Muscle of leg (tissue), 11 donors: ENCODE measurements around the gene MPHOSPH9. TPM values are rescaled to one million over a fixed set of nuclear protein-coding genes. Genes with fewer than 3 reads are reported as not detected.
"Not testable (repeated sequence)": the region's sequence is repeated elsewhere in the genome, so short reads cannot be mapped to it uniquely, and the experiment has no call there.

Source experiments
- DNase-seq: peaks from one replicate; pipeline ENCODE4 v3.0.0; 2013
- H3K27ac ChIP-seq: one replicate; pipeline ENCODE4 v1.5.1; 2013; ENCODE audit warnings: mild to moderate bottlenecking, low read length, control low read depth
- H3K27me3 ChIP-seq: one replicate; pipeline ENCODE4 v1.6.1; 2013; ENCODE audit warnings: low read length; ENCODE audit not compliant: control insufficient read depth, insufficient read depth
- H3K36me3 ChIP-seq: one replicate; pipeline ENCODE4 v1.6.1; 2013; ENCODE audit warnings: low read length; ENCODE audit not compliant: control insufficient read depth, insufficient read depth
- H3K4me1 ChIP-seq: one replicate; pipeline ENCODE4 v1.6.1; 2013; ENCODE audit warnings: low read length; ENCODE audit not compliant: control insufficient read depth, insufficient read depth
- H3K4me3 ChIP-seq: one replicate; pipeline ENCODE4 v1.5.1; 2013; ENCODE audit warnings: low read length, control low read depth
- H3K9me3 ChIP-seq: replicated peaks from 2 replicates; pipeline ENCODE4 v1.6.1; 2013; ENCODE audit warnings: low read depth, low read length; ENCODE audit not compliant: control insufficient read depth
- WGBS: methylation state at CpG from one replicate; pipeline ENCODE4 v1.1.5; 2013; ENCODE audit warnings: missing lambda C conversion rate; ENCODE audit not compliant: insufficient coverage; 5-methylcytosine and 5-hydroxymethylcytosine counted together
- polyA plus RNA-seq, 8 donors: library from polyadenylated mRNA; unstranded; fragments of 120-200 nt; gene quantifications; one replicate each; pipeline versions ENCODE4 v1.2.1 to v1.2.3, GENCODE V29; 2013; ENCODE audit warnings: inconsistent platforms in 1 of 8, low replicate concordance in 1 of 8; ENCODE audit not compliant: insufficient read length in 8 of 8, insufficient read depth in 1 of 8
- total RNA-seq: library from RNA; stranded (reverse); fragments of 120-200 nt; gene quantifications from one replicate; pipeline ENCODE4 v1.2.4, GENCODE V29; 2013

The MPHOSPH9 gene
- total and polyA plus RNA-seq, 9 donors, result 14.6 to 37.5 (median 18.5) TPM

DNA sequence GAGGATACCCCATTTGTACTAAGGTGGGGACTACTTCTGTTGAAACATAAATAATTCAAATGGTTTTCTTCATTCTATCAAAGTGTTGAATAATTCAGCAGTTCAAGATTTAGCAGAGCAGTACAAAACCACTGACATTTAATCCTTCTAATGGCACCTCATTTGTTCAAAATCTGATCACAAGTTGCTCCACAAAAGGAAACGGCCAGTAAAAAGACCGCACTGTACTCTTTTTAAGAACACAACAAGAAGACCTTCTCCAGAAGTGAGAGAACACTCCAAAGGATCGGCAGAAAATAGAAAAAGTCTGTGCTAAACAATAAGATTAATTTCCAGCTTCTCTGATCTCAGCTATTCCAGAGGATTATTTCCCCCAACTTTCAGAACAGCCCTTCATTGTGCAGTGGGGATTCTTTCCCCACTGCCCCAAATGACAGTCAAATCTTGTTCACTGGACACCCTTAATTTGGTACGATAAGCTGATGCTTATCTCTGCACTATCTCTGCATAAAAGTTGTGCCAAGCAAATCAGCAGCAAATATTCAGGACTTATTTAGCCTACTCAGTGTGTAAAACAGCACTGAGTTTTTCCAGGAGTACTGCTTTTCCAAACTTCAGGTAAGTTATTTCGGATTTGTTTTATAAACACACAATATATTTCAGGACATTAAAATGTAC is 5.2 kb downstream of the MPHOSPH9 start:
- Histone ChIP-seq H3K27ac (no peak overlapping the region), H3K36me3 (peaks cover 10% of the 10 kb centered on the region), H3K27me3 (no peaks in the 10 kb centered on the region), H3K4me3 (no peak overlapping the region), H3K9me3 (no peaks in the 10 kb centered on the region), H3K4me1 (peaks cover 9% of the 10 kb centered on the region)
- no peak for DNase-seq
- WGBS, result 100% methylated on average over 1 of the region's 5 CpGs

DNA sequence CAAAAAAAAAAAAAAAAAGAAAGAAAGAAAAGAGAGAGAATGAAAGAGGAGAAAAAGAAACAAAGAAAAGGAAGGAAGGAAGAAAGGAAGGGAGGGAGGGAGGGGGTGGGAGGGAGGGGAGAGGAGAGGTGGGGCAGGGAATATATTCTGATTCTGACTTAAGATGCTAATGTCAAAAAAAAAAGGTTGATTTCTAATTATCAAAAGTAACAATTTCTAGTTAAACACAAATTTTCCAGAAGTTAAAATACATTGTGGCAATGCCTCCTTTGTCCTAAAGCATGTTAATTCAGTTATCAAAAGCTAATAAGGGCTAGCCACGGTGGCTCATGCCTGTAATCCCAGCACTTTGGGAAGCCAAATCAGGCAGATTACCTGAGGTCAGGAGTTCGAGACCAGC is 7.5 kb downstream of the MPHOSPH9 start:
- Histone ChIP-seq H3K9me3 (no peaks in the 10 kb centered on the region), H3K27ac (no peak overlapping the region), H3K36me3 (peaks cover 21% of the 10 kb centered on the region), H3K4me1 (no peaks in the 10 kb centered on the region), H3K4me3 (no peak overlapping the region), H3K27me3 (no peaks in the 10 kb centered on the region)
- 100% methylated on average over 1 of the region's 2 CpGs for WGBS
- no peak for DNase-seq

DNA sequence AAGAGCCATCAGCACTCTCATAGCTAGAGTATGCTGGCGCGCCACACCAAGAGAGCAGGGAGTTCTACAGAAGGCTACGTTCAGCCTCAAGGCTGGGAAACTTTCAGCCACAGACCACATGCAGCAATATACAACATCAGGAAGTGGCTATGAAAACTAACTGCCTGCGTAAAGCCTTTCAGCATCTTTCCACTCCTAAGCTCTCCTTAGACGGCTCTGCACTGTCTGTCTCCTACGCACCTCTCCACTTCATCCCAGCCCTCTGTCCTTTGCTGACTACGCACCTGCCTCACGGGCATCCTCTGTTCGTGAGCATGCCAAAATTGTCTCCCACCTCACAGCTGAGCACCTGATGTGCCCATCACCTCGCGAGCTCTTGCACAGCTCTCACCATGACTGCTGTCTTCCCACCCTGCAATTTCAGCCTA is 9.7 kb downstream of the MPHOSPH9 start:
- Histone ChIP-seq H3K4me1 (no peaks in the 10 kb centered on the region), H3K4me3 (no peak overlapping the region), H3K9me3 (no peaks in the 10 kb centered on the region), H3K27ac (no peak overlapping the region), H3K27me3 (no peaks in the 10 kb centered on the region), H3K36me3 (peaks cover 33% of the 10 kb centered on the region)
- 90% methylated on average over 9 of the region's 11 CpGs for WGBS
- DNase-seq, result no peak

DNA sequence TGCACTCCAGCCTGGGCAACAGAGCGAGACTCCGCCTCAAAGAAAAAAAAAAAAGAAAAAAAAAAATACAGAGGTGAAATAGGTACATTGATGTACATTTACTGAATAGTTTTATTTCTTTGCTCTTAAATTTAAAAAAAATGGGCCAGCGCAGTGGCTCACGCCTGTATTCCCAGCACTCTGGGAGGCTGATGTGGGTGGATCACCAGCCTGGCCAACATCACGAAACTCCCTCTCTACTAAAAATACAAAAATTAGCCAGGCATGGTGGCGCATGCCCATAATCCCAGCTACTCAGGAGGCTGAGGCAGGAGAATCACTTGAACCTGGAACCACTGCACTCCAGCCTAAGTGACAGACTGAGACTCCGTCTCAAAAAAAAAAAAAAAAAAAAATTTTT is 25.1 kb downstream of the MPHOSPH9 start:
- H3K4me1 ChIP-seq, H3K27me3 ChIP-seq, H3K27ac ChIP-seq, DNase-seq, H3K9me3 ChIP-seq, H3K4me3 ChIP-seq: not testable (repeated sequence)
- WGBS, result 100% methylated on average over 2 of the region's 7 CpGs
- peaks cover 44% of the 10 kb centered on the region for H3K36me3 ChIP-seq

- not testable (repeated sequence) for DNase-seq, H3K27me3 ChIP-seq, H3K4me3 ChIP-seq, H3K9me3 ChIP-seq, H3K27ac ChIP-seq, H3K4me1 ChIP-seq
- no CpG with 5 or more reads among the region's 3 CpGs for WGBS
- H3K36me3 ChIP-seq, result peaks cover 42% of the 10 kb centered on the region
These were observed 26.1 kb downstream of the MPHOSPH9 start for GRCh38 chr12:123206794-123207193.

DNA sequence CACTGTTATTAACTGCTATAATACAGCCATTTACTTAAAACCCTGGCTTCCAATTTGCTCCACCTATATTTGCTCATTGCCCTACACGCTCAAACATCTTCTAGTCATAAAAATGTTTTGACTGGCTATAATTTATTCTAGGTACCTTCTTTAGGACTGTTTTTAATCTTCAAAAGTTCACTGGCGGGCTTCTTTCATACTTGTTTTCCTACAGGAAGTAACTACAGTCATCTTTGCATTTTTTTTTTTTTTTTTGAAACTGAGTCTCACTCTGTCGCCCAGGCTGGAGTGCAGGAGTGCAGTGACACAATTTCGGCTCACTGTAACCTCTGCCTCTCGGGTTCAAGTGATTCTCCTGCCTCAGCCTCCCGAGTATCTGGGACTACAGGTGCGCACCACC is 32.5 kb downstream of the MPHOSPH9 start:
- DNase-seq, result no peak
- no peaks in the 10 kb centered on the region for H3K27me3 ChIP-seq
- WGBS, result 80% methylated on average over 1 of the region's 7 CpGs
- no peaks in the 10 kb centered on the region for H3K4me1 ChIP-seq
- H3K9me3 ChIP-seq, result no peaks in the 10 kb centered on the region
- peaks cover 29% of the 10 kb centered on the region for H3K36me3 ChIP-seq
- H3K27ac ChIP-seq, result no peak overlapping the region
- H3K4me3 ChIP-seq, result no peak overlapping the region

GRCh38 chr12:123199936-123200335 is 33.0 kb downstream of the MPHOSPH9 start:
- no peaks in the 10 kb centered on the region for H3K4me1 ChIP-seq
- no peak overlapping the region for H3K4me3 ChIP-seq
- H3K27me3 ChIP-seq, result no peaks in the 10 kb centered on the region
- no peak overlapping the region for H3K27ac ChIP-seq
- H3K9me3 ChIP-seq, result no peaks in the 10 kb centered on the region
- H3K36me3 ChIP-seq, result peaks cover 25% of the 10 kb centered on the region
- DNase-seq, result peak; percentile 15
- no CpG with 5 or more reads among the region's 3 CpGs for WGBS

DNA sequence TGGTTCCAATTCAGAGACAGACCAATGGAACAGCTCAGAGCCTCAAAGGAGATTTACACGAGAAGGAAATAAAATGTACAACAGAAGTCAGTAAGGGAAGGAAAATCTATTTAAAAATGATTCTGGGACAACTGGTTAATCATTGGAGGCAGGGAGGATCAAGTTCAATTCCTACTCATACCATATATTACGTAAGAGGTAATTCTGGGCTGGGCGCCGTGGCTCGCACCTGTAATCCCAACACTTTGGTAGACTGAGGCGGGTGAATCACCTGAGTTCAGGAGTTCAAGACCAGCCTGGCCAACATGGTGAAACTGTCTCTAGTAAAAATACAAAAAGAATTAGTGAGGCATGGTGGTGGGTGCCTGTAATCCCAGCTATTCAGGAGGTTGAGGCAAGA is 45.3 kb downstream of the MPHOSPH9 start:
- no peak for DNase-seq

GRCh38 chr12:123180171-123180570 is 52.8 kb downstream of the MPHOSPH9 start:
- no peak for DNase-seq
- Histone ChIP-seq H3K36me3 (peaks cover 30% of the 10 kb centered on the region), H3K4me1 (no peaks in the 10 kb centered on the region), H3K27me3 (no peaks in the 10 kb centered on the region), H3K9me3 (no peaks in the 10 kb centered on the region), H3K27ac (no peak overlapping the region), H3K4me3 (no peak overlapping the region)
- WGBS, result no CpG with 5 or more reads among the region's 4 CpGs

More for the DNA sequence above, 45.3 kb downstream of the MPHOSPH9 start:
- H3K9me3 ChIP-seq, result no peaks in the 10 kb centered on the region
- 100% methylated on average over 5 of the region's 6 CpGs for WGBS
- no peaks in the 10 kb centered on the region for H3K27me3 ChIP-seq
- no peak overlapping the region for H3K27ac ChIP-seq
- no peaks in the 10 kb centered on the region for H3K4me1 ChIP-seq
- H3K36me3 ChIP-seq, result peaks cover 37% of the 10 kb centered on the region
- no peak overlapping the region for H3K4me3 ChIP-seq

GRCh38 chr12:123171967-123172366 is 61.0 kb downstream of the MPHOSPH9 start:
- Histone ChIP-seq H3K27me3 (no peaks in the 10 kb centered on the region), H3K27ac (no peak overlapping the region), H3K4me1 (no peaks in the 10 kb centered on the region), H3K9me3 (no peaks in the 10 kb centered on the region), H3K4me3 (no peak overlapping the region), H3K36me3 (peaks cover 37% of the 10 kb centered on the region)
- no CpG with 5 or more reads among the region's 5 CpGs for WGBS
- DNase-seq, result no peak

- no peak for DNase-seq
- no CpG with 5 or more reads among the region's 2 CpGs for WGBS
- no peaks in the 10 kb centered on the region for H3K27me3 ChIP-seq
- H3K4me3 ChIP-seq, result no peak overlapping the region
- H3K9me3 ChIP-seq, result no peaks in the 10 kb centered on the region
- peaks cover 40% of the 10 kb centered on the region for H3K36me3 ChIP-seq
- H3K27ac ChIP-seq, result no peak overlapping the region
- H3K4me1 ChIP-seq, result no peaks in the 10 kb centered on the region
These were observed 65.6 kb downstream of the MPHOSPH9 start for GRCh38 chr12:123167329-123167728.
